Gastrocnemius medialis (tissue), 4 donors: ENCODE data around the gene VSIG10L2. TPM values are rescaled to one million over a fixed set of nuclear protein-coding genes. Genes with fewer than 3 reads are reported as not detected.
"Not testable (repeated sequence)": the region's sequence is repeated elsewhere in the genome, so short reads cannot be mapped to it uniquely, and the experiment has no call there.

Source experiments
- ATAC-seq, 2 donors: fragments of 150-250 bp; one replicate each; pipeline ENCODE4 v1.9.1; 2016
- DNase-seq, 2 donors: peaks; one replicate each; pipeline ENCODE4 v3.0.0-alpha.2; 2019
- H3K27ac ChIP-seq, 4 donors: fragments of 200-600 bp; sonication (generic); 1 replicate in 1 of 4; 2 replicates in 3 of 4; pipeline ENCODE4 v1.5.1; 2016 to 2018; ENCODE audit warnings: mild to moderate bottlenecking in 2 of 4, moderate library complexity in 1 of 4
- H3K27me3 ChIP-seq, 3 donors: fragments of 200-600 bp; sonication (generic) in 2 of 3; 1 replicate in 1 of 3; 2 replicates in 2 of 3; pipeline versions ENCODE4 v1.5.1 to v1.6.0; 2016 to 2019; ENCODE audit warnings: mild to moderate bottlenecking in 1 of 3, moderate library complexity in 1 of 3
- H3K36me3 ChIP-seq, 2 donors: fragments of 200-600 bp; sonication (generic) in 1 of 2; one replicate each; pipeline ENCODE4 v1.5.1; 2017 to 2018
- H3K4me1 ChIP-seq, 2 donors: fragments of 200-600 bp; sonication (generic) in 1 of 2; one replicate each; pipeline ENCODE4 v1.5.1; 2016 to 2017; ENCODE audit warnings: mild to moderate bottlenecking in 2 of 2
- H3K4me3 ChIP-seq, 4 donors: fragments of 200-600 bp; sonication (generic) in 3 of 4; 1 replicate in 1 of 4; 2 replicates in 3 of 4; pipeline ENCODE4 v1.5.1; 2016 to 2019; ENCODE audit warnings: mild to moderate bottlenecking in 2 of 4
- H3K9me3 ChIP-seq, 3 donors: fragments of 200-600 bp; sonication (generic) in 2 of 3; 1 replicate in 1 of 3; 2 replicates in 2 of 3; pipeline ENCODE4 v1.5.1; 2016 to 2019
- CTCF ChIP-seq, 5 experiments: fragments of 450-650 bp in 3 of 5; fragments of 200-600 bp in 2 of 5; sonication (generic) in 2 of 5; IDR thresholded peaks in 4 of 5; conservative IDR thresholded peaks in 1 of 5; 1 replicate in 4 of 5; 2 replicates in 1 of 5; pipeline ENCODE4 v1.5.1; 2016 to 2019; ENCODE audit warnings: antibody characterized with exemption in 5 of 5, mild to moderate bottlenecking in 3 of 5, moderate library complexity in 3 of 5
- POLR2A ChIP-seq, 2 donors: fragments of 450-650 bp; IDR thresholded peaks; one replicate each; pipeline ENCODE4 v1.6.1; 2017; ENCODE audit warnings: antibody characterized with exemption in 2 of 2, mild to moderate bottlenecking in 2 of 2, moderate library complexity in 2 of 2
- in situ Hi-C, 4 donors: fragments of 200-750 bp; cut with MboI; loops; one replicate each; pipeline versions ENCODE4 v1.15.0 to v1.8.0; 2017; ENCODE audit warnings: low sequenced_read_pairs in 4 of 4
- intact Hi-C: fragments of 100-400 bp; cut with DNase I; formaldehyde crosslinking; loops from one replicate; pipeline ENCODE4 v1.15.1; 2023; ENCODE audit warnings: low total_unique reads
- total RNA-seq, 4 donors: library from RNA; depleted of rRNA; stranded (reverse); fragments of >200 nt; gene quantifications; one replicate each; pipeline versions ENCODE4 v1.1.0 to v1.2.3, GENCODE V29; 2016

Gene VSIG10L2
- total RNA-seq, 4 donors from 2014 or later = 0.10 TPM; not detected in 3

- in situ Hi-C loops = no loop called here
- TF ChIP-seq POLR2A (IDR thresholded peaks at IDR 0.05) (no peak), CTCF (IDR thresholded peaks at IDR 0.05 in 4 of 5, conservative IDR thresholded peaks at IDR 0.05 in 1 of 5) (no peak)
- intact Hi-C loops = loop anchor here (1.0 to 5.0 kb wide), 2 partner anchors 17 to 208 kb away; partner anchors contain the start of gene HYLS1
- Histone ChIP-seq H3K36me3 (peaks cover 0 to 8% of the 10 kb centered on the region in 2 donors), H3K4me3 (peak within 1 kb of the TSS; percentile 62 to 85 (median 74)), H3K4me1 (peaks cover 11 to 24% of the 10 kb centered on the region in 2 donors), H3K27ac (no peak within 1 kb of the TSS), H3K27me3 (peaks cover 24 to 28% (median 25%) of the 10 kb centered on the region in 3 donors), H3K9me3 (no peaks in the 10 kb centered on the region)
- no peak for ATAC-seq
- DNase-seq = no peak
Observed at GRCh38 chr11:125903711-125904659, 41.9 kb upstream of the VSIG10L2 start, which contains the start of gene DDX25. TSS of gene DDX25 (plus strand) at chr11:125904508. CDS start at chr11:125904518, 10 bp downstream.

- TF ChIP-seq CTCF (IDR thresholded peaks at IDR 0.05 in 4 of 5, conservative IDR thresholded peaks at IDR 0.05 in 1 of 5) = no peak
- no peak for TF ChIP-seq POLR2A (IDR thresholded peaks at IDR 0.05)
- intact Hi-C loops (loop anchor here (5.0 kb wide), 1 partner anchor 208 kb away; no protein-coding TSS in a partner anchor), in situ Hi-C loops (no loop called here)
- H3K27me3 ChIP-seq = peaks cover 24 to 28% (median 25%) of the 10 kb centered on the region in 3 donors
- H3K9me3 ChIP-seq = no peaks in the 10 kb centered on the region
- peak overlapping the region; percentile 62 to 85 (median 74) for H3K4me3 ChIP-seq
- no peak overlapping the region for H3K27ac ChIP-seq
- H3K4me1 ChIP-seq = peaks cover 11 to 24% of the 10 kb centered on the region in 2 donors
- ATAC-seq (no peak), DNase-seq (no peak)
- H3K36me3 ChIP-seq = peaks cover 0 to 8% of the 10 kb centered on the region in 2 donors
Observed at GRCh38 chr11:125904678-125905077, 41.2 kb upstream of the VSIG10L2 start.

- ATAC-seq = no peak
- Histone ChIP-seq H3K27me3 (peaks cover 7 to 14% (median 8%) of the 10 kb centered on the region in 3 donors), H3K4me3 (no peak overlapping the region), H3K27ac (no peak overlapping the region), H3K4me1 (no peaks in the 10 kb centered on the region), H3K9me3 (no peaks in the 10 kb centered on the region), H3K36me3 (no peaks in the 10 kb centered on the region)
- in situ Hi-C loops = no loop called here
- no peak for DNase-seq
- intact Hi-C loops = no loop called here
- TF ChIP-seq POLR2A (IDR thresholded peaks at IDR 0.05) (no peak), CTCF (IDR thresholded peaks at IDR 0.05 in 4 of 5, conservative IDR thresholded peaks at IDR 0.05 in 1 of 5) (no peak)
Observed at GRCh38 chr11:125910226-125910849, 35.5 kb upstream of the VSIG10L2 start.

GRCh38 chr11:125914601-125915000 lies 31.2 kb upstream of the VSIG10L2 start:
- not testable (repeated sequence) for H3K4me1 ChIP-seq, ATAC-seq

More at GRCh38 chr11:125914601-125915000, 31.2 kb upstream of the VSIG10L2 start:
- H3K4me3 ChIP-seq, H3K27me3 ChIP-seq, H3K27ac ChIP-seq, in situ Hi-C loops, H3K36me3 ChIP-seq, DNase-seq, H3K9me3 ChIP-seq, intact Hi-C loops: not testable (repeated sequence)
